GM23338 (cell line): Measurements from ENCODE around the gene MPND.

Experiments
- CREB1 ChIP-seq: fragments of 250-450 bp; sonication (Bioruptor Pico); IDR thresholded peaks from 2 replicates; pipeline ENCODE4 v1.5.0; 2020; ENCODE audit warnings: low read depth, mild to moderate bottlenecking, moderate library complexity
- CTCF ChIP-seq, 2 experiments: fragments of 200-600 bp in 1 of 2; sonication (generic) in 1 of 2; conservative IDR thresholded peaks; 2 replicates each; pipeline versions ENCODE4 v1.5.1 to v1.6.1; 2016 to 2017; ENCODE audit warnings: antibody characterized with exemption in 2 of 2, low read depth in 2 of 2, mild to moderate bottlenecking in 2 of 2, moderate library complexity in 1 of 2
- JUNB ChIP-seq: IDR thresholded peaks from one replicate; pipeline ENCODE4 v1.6.1; 2016; ENCODE audit warnings: antibody characterized with exemption; ENCODE audit not compliant: unreplicated experiment
- REST ChIP-seq: IDR thresholded peaks from one replicate; pipeline ENCODE4 v1.6.1; 2018; ENCODE audit warnings: antibody characterized with exemption; ENCODE audit not compliant: unreplicated experiment
- ZNF331 ChIP-seq: fragments of 250-450 bp; sonication (Bioruptor Pico); IDR thresholded peaks from 2 replicates; pipeline ENCODE4 v1.5.0; 2020; ENCODE audit warnings: low read depth, mild to moderate bottlenecking, moderate library complexity

- TF ChIP-seq CTCF (conservative IDR thresholded peaks at IDR 0.05; ENCODE audit: low read depth in 2 of 2) (no peak), REST (no peak), JUNB (no peak), ZNF331 (CRISPR knock-in tag) (no peak), CREB1 (no peak)
Observed at GRCh38 chr19:4389511-4390016, 46.2 kb downstream of the MPND start.
